Hematopoietic multipotent progenitor cell treated with erythropoietin and hydrocortisone succinate and interleukin-3 and kit ligand, for 17 days (in vitro differentiated cells): ENCODE measurements around the gene ZBED4.
"Not testable (repeated sequence)": the region's sequence is repeated elsewhere in the genome, so short reads cannot be mapped to it uniquely, and the experiment has no call there.

Experiments
- DNase-seq: peaks from one replicate; pipeline ENCODE4 v3.0.0-alpha.2; 2015; ENCODE audit warnings: low spot score

ZBED4 gene

GRCh38 chr22:49852898-49853894 is at the start of gene ZBED4:
Gene ZBED4 (plus strand): TSS chr22:49853844. CDS start chr22:49883663, 29,819 bp downstream.
- peak; percentile 99 for DNase-seq

- DNase-seq: no peak
These were observed 46.5 kb upstream of the ZBED4 start for GRCh38 chr22:49807129-49807528.

- peak; percentile 56 for DNase-seq
These were observed 45.6 kb upstream of the ZBED4 start for GRCh38 chr22:49807780-49808708.

GRCh38 chr22:49810363-49811019 is 43.2 kb upstream of the ZBED4 start:
- no peak for DNase-seq

- no peak for DNase-seq
These were observed 42.4 kb upstream of the ZBED4 start for GRCh38 chr22:49811020-49811791.

GRCh38 chr22:49812838-49813237 is 40.8 kb upstream of the ZBED4 start:
- no peak for DNase-seq

- DNase-seq: no peak
These were observed 39.4 kb upstream of the ZBED4 start for GRCh38 chr22:49814164-49814686.

- no peak for DNase-seq
These were observed 38.8 kb upstream of the ZBED4 start for GRCh38 chr22:49814856-49815255.

- DNase-seq: no peak
These were observed 38.0 kb upstream of the ZBED4 start for GRCh38 chr22:49815641-49816091.

GRCh38 chr22:49817359-49817758 is 36.3 kb upstream of the ZBED4 start:
- no peak for DNase-seq

- DNase-seq: no peak
These were observed 32.7 kb upstream of the ZBED4 start for GRCh38 chr22:49820984-49821383.

- not testable (repeated sequence) for DNase-seq
These were observed 31.9 kb upstream of the ZBED4 start for GRCh38 chr22:49821741-49822140.

GRCh38 chr22:49823289-49824045 is 30.2 kb upstream of the ZBED4 start:
- no peak for DNase-seq

GRCh38 chr22:49824185-49824925 is 29.3 kb upstream of the ZBED4 start:
- DNase-seq: no peak

GRCh38 chr22:49824936-49825335 is 28.7 kb upstream of the ZBED4 start:
- no peak for DNase-seq

- DNase-seq: no peak
These were observed 28.2 kb upstream of the ZBED4 start for GRCh38 chr22:49825436-49825835.

- peak; percentile 22 for DNase-seq
These were observed 27.6 kb upstream of the ZBED4 start for GRCh38 chr22:49825944-49826602.

GRCh38 chr22:49826603-49827270 is 26.9 kb upstream of the ZBED4 start:
- peak; percentile 40 for DNase-seq
